Esophagus muscularis mucosa (tissue), 4 donors: ENCODE data around the gene COMMD7.

ENCODE experiments used
- EP300 ChIP-seq: sonication (generic); formaldehyde crosslinking; IDR thresholded peaks from one replicate; pipeline ENCODE4 v1.6.1; 2017; ENCODE audit warnings: antibody characterized with exemption
- POLR2A ChIP-seq: fragments of 450-650 bp; IDR thresholded peaks from one replicate; pipeline ENCODE4 v1.6.1; 2017; ENCODE audit warnings: antibody characterized with exemption, moderate library complexity, mild to moderate bottlenecking, low read depth
- POLR2AphosphoS5 ChIP-seq, 2 donors: sonication (generic); formaldehyde crosslinking; IDR thresholded peaks; one replicate each; pipeline ENCODE4 v1.6.1; 2017; ENCODE audit warnings: antibody characterized with exemption in 2 of 2
- TF ChIP-seq, protein P1 (sequence below), 3 experiments: fragments of 200-600 bp in 2 of 3; fragments of 450-650 bp in 1 of 3; sonication (generic) in 2 of 3; IDR thresholded peaks; one replicate each; pipeline ENCODE4 v1.5.1; 2017 to 2019; ENCODE audit warnings: antibody characterized with exemption in 3 of 3, mild to moderate bottlenecking in 2 of 3, moderate library complexity in 1 of 3

DNA sequence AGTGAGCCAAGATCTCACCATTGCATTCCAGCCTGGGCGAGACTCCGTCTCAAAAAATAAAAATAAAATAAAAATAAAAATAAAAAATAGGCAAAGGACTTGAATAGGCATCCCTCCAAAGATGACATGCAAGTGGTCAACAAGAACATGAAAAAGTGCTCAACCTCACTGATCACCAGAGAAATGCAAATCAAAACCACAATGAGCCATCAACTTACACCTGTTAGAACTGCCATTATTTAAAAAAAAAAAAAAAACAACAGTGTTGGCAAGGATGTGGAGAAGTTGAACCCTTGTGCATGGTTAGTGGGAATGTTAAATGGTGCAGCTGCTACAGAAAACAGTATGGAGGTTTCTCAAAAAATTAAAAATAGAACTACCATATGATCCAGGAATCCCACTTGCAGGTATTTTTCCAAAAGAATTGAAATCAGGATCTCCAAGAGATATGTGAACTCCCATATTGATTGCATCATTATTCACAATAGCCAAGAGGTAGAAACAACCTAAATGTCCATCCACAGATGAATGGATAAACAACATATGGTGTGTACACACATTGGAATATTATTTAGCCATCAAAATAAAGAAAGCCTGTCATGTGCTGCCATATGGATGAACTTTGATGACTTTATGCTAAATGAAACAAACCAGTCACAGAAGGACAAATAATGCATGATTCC, 72.4 kb downstream of the COMMD7 start:
- TF ChIP-seq, protein P1, sequence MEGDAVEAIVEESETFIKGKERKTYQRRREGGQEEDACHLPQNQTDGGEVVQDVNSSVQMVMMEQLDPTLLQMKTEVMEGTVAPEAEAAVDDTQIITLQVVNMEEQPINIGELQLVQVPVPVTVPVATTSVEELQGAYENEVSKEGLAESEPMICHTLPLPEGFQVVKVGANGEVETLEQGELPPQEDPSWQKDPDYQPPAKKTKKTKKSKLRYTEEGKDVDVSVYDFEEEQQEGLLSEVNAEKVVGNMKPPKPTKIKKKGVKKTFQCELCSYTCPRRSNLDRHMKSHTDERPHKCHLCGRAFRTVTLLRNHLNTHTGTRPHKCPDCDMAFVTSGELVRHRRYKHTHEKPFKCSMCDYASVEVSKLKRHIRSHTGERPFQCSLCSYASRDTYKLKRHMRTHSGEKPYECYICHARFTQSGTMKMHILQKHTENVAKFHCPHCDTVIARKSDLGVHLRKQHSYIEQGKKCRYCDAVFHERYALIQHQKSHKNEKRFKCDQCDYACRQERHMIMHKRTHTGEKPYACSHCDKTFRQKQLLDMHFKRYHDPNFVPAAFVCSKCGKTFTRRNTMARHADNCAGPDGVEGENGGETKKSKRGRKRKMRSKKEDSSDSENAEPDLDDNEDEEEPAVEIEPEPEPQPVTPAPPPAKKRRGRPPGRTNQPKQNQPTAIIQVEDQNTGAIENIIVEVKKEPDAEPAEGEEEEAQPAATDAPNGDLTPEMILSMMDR (IDR thresholded peaks at IDR 0.05), result no peak
- no peak for TF ChIP-seq POLR2AphosphoS5 (IDR thresholded peaks at IDR 0.05)
- no peak for TF ChIP-seq POLR2A
- no peak for TF ChIP-seq EP300
